ENCODE measurements around the gene ANKH.

ANKH gene

GRCh38 chr5:14787801-14788579 is 83.6 kb downstream of the ANKH start:
- no peak for DNase-seq

- no peak for DNase-seq
Observed at GRCh38 chr5:14783691-14784090, 87.9 kb downstream of the ANKH start.

- DNase-seq: no peak
Observed at GRCh38 chr5:14782591-14782990, 89.0 kb downstream of the ANKH start.

- DNase-seq: no peak
Observed at GRCh38 chr5:14781106-14781505, 90.5 kb downstream of the ANKH start.

- no peak for DNase-seq
Observed at GRCh38 chr5:14779975-14780374, 91.6 kb downstream of the ANKH start.

GRCh38 chr5:14778792-14779070 is 92.8 kb downstream of the ANKH start:
- no peak for DNase-seq

- DNase-seq: no peak
Observed at GRCh38 chr5:14777932-14778791, 93.4 kb downstream of the ANKH start.

- DNase-seq: no peak
Observed at GRCh38 chr5:14777187-14777586, 94.4 kb downstream of the ANKH start.

- DNase-seq: no peak
Observed at GRCh38 chr5:14776602-14777001, 95.0 kb downstream of the ANKH start.

GRCh38 chr5:14775857-14776256 is 95.7 kb downstream of the ANKH start:
- DNase-seq: no peak

- DNase-seq: no peak
Observed at GRCh38 chr5:14773588-14773987, 98.0 kb downstream of the ANKH start.

GRCh38 chr5:14771972-14772371 is 99.6 kb downstream of the ANKH start:
- no peak for DNase-seq

- no peak for DNase-seq
Observed at GRCh38 chr5:14771189-14771588, 100.4 kb downstream of the ANKH start.

GRCh38 chr5:14768508-14769365 is 102.8 kb downstream of the ANKH start:
- no peak for DNase-seq

GRCh38 chr5:14767735-14768507 is 103.7 kb downstream of the ANKH start:
- no peak for DNase-seq

- no peak for DNase-seq
Observed at GRCh38 chr5:14767053-14767452, 104.5 kb downstream of the ANKH start.

GRCh38 chr5:14766584-14766983 is 105.0 kb downstream of the ANKH start:
- no peak for DNase-seq

GRCh38 chr5:14765587-14765986 is 106.0 kb downstream of the ANKH start:
- no peak for DNase-seq

- DNase-seq: no peak
Observed at GRCh38 chr5:14762549-14763216, 108.9 kb downstream of the ANKH start.

GRCh38 chr5:14760548-14761002 is 111.0 kb downstream of the ANKH start:
- DNase-seq: no peak

GRCh38 chr5:14759744-14760547 is 111.6 kb downstream of the ANKH start:
- no peak for DNase-seq

All from effector CD8-positive, alpha-beta T cell (primary cell).